ENCODE data around the gene LUZP1.
A peak's percentile ranks its signal among the peaks of the same experiment; 100 is the strongest.

Gene LUZP1

DNA sequence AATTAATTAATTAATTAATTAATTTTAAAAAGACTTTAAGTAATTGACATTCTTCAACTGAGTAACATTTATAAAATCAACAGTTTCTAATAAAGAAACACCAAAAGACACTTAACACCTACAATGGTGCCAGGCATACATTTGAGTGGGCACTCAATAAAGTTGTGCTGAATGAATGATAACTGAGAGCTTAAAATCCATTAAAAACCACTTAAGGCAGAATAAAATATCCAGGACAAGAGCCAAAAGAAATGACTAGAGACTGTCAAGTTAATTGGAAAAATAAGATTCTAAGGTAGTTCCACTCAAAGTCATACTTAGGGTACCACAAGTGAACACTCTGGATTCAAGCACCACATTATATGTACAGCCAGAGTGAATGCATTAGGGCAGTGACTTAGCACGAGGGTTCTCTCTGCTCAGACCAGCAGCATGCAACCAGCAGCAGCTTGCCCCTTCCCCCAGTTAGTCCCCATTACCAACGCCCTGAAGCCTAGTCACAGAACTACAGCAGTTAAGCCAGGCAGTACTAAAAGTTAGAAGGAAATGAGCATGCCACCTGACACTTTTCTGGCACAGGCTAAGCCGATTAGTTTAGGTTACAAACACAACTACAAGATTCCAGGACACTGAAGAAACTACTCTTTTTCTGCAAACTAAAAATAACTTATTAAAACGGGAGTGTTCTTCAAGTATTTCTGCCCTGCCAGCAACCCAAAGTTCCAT, 46.5 kb downstream of the LUZP1 start:
- TF ChIP-seq, protein P1, sequence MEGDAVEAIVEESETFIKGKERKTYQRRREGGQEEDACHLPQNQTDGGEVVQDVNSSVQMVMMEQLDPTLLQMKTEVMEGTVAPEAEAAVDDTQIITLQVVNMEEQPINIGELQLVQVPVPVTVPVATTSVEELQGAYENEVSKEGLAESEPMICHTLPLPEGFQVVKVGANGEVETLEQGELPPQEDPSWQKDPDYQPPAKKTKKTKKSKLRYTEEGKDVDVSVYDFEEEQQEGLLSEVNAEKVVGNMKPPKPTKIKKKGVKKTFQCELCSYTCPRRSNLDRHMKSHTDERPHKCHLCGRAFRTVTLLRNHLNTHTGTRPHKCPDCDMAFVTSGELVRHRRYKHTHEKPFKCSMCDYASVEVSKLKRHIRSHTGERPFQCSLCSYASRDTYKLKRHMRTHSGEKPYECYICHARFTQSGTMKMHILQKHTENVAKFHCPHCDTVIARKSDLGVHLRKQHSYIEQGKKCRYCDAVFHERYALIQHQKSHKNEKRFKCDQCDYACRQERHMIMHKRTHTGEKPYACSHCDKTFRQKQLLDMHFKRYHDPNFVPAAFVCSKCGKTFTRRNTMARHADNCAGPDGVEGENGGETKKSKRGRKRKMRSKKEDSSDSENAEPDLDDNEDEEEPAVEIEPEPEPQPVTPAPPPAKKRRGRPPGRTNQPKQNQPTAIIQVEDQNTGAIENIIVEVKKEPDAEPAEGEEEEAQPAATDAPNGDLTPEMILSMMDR (conservative IDR thresholded peaks at IDR 0.05) = no peak
- H3K27ac ChIP-seq = no peak overlapping the region

DNA sequence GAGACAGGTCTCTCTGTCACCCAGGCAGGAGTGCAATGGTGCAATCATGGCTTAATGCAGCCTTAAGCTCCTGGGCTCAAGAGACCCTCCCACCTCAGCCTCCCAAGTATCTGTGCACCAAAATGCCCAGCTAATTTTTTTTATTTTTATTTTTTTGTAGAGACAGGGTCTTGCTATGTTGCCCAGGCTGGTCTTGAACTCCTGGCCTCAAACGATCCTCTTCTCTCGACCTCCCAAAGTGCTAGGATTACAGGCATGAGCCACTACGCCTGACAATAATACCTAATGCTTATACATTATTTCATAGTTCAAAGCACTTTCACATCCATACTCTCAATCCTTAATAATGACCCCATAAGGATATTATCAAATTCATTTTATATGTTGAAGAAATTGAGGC, 48.3 kb downstream of the LUZP1 start:
- TF ChIP-seq, protein P1 (conservative IDR thresholded peaks at IDR 0.05) = no peak
- no peak overlapping the region for H3K27ac ChIP-seq

DNA sequence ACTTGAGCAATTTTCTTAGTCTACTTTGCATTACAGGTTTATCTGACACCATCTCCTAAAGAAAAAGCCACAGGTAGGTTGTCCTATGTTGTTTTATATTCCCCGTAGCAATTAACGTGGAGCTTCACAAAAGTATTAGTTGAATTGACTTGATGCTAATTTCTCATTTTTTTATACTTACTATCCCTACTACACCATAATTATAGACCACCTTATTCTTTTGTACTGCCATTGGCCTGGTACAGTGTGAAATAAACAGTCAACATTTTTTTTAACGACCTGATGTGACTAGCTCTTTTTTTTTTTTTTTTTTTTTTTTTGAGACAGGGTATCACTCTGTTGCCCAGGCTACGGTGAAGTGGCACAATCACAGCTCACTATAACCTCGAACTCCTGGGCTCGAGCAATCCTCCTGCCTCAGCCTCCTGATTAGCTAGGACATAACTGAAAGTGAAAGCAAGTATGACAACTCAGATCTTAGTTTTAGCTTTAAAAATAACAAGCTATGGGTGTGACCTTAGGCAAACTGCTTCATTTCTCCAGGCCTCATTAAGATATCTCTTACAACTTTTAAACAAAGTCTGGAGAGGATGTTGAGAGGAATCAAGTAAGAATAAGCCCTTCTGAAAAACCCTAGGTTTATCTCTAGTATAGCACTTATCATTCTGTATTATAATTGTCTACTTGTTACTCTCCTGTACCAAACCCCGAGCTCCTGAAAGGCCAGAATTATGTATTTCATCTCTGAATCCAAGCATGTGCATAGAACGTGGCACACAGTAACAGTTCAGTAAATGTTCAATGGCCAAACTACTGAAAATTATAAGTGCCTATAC, 49.5 kb downstream of the LUZP1 start:
- no peak overlapping the region for H3K27ac ChIP-seq
- TF ChIP-seq, protein P1 (conservative IDR thresholded peaks at IDR 0.05) = no peak

DNA sequence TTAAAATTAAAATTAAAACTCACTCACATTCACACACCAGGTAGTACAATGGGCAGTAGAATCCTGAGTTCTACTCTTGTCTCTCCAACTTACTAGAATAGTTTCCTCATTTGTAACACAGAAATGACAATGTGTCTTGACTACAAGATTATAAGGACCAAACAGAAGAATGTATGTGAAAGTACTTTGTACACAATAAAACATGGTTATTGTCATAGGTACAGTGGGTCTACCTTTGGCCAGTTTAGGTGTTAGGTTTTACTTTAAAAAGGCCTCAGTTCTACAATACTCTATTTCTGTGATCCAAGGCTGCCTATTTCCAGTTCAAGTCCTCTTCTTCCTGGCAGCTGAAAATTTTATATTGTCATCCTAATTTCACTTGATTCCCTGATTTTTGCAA, 50.2 kb downstream of the LUZP1 start:
- TF ChIP-seq, protein P1 (conservative IDR thresholded peaks at IDR 0.05) = no peak
- no peak overlapping the region for H3K27ac ChIP-seq

DNA sequence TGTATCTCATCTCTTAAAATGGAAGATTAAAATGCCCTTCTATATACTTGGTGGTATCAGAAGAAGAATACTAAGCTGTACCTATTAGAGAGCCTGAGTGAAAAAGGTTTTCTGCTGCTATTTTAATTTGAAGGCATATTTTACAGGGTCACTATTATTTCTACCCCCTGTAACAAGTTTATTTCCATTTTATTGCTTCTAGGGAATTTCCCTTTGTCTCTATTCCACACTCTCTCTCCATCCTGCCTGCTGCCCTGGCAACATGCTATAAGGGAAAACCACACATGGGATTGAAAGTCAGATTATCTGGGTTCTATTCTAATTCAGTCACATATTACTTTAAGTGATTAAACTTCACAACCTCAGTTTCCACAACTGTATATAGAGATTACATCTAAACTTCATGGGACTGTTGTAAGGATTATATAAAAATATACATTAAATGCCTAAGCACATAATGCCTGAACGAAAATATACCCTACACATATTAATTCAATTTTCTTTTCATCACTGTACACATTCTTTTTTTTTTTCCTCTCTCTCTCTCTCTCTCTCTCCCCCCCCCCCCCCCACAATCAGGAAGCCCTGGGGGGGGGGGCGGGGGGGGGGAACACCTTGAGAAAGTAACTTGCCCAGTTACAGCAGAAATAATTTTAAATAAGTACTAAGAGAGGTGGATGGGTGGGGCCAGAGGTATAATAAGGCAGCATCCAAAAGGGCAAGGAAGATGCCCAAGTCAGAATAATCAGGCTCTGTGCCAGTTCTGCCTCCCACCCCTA, 51.5 kb downstream of the LUZP1 start:
- peak overlapping the region; percentile 81 for H3K27ac ChIP-seq
- TF ChIP-seq, protein P1 (conservative IDR thresholded peaks at IDR 0.05) = no peak

DNA sequence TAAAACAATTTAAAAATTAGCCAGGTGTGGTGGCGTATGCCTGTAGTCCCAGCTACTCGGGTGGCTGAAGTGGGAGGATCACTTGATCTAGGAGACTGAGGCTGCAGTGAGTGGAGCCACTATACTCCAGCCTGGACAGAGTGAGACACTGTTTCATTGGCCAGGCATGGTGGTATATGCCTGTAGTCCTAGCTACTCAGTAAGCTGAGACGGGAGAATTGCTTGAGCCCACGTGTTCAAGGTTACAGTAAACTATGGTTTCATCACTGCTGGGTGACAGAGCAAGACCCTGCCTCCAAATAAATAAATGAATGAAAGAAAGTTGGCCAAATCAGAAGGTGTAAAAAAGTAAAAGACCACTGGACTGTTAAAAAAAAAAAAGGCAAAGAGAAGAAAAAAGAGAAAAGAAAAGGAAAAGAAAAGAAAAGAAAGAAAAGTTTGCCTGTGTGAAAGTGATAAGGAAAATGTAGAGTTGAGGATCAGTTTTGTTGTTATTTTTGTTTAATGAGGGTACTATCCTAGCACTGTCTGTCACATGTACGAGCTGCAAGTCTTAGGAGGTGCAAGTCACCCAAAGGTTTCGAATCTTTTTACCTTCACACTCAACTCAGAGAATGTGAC, 52.3 kb downstream of the LUZP1 start:
- TF ChIP-seq, protein P1 (conservative IDR thresholded peaks at IDR 0.05) = no peak
- peak overlapping the region; percentile 81 for H3K27ac ChIP-seq

Data from VCaP (cell line).